ENCODE data around the gene ATP4A.
"Not testable (repeated sequence)": the region's sequence is repeated elsewhere in the genome, so short reads cannot be mapped to it uniquely, and the experiment has no call there.

ATP4A gene

GRCh38 chr19:35563207-35563829, at the start of gene ATP4A:
TSS of gene ATP4A (minus strand) at chr19:35563658. CDS start at chr19:35563629, 29 bp downstream.
- no peak for FAIRE-seq
- no peak for DNase-seq (ENCODE audit: low spot score)

DNA sequence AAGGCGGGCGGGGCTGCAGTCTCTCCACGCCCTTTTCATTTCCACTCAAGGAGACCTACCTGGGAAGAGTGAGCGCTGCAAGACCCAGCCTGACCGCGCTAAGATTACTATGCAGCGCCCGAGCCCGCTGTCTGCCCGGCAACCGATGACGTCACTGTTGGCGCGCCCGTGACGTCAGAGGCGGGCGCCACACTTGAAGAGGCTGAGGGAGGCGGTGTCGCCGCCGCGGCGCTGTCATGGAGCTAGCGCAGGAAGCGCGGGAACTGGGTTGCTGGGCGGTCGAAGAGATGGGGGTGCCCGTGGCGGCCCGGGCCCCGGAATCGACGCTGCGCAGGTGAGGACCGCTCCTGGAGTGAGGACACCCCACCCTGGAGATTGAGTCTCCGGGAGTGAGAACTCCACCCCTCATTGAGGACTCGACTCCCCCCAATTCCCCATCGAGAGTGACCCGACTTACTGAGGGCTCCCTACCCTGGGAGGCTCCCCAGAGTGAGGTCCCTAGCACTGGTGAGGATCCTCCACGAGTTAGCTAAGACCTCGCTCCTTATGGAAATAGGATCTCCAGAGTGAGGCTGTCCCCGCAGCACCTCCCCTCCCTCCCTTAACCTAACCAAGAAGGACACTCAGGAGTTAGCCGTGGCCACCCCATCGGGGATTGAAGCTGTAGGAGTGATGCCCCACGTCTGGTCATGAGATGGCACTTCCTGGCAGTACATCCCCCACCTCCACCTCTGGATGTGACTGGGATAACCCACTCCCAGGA, 49.3 kb upstream of the ATP4A start, which contains the start of gene HAUS5:
Gene HAUS5, plus strand, starts transcription at position 177 of the 763 bp plus-strand sequence. Its CDS starts 60 bp downstream, at position 237.
- DNase-seq (ENCODE audit: low spot score) (peak; percentile 97), FAIRE-seq (peak; percentile 96)

- DNase-seq (ENCODE audit: low spot score) (no peak), FAIRE-seq (no peak)
These were observed 48.7 kb upstream of the ATP4A start for GRCh38 chr19:35612224-35612558.

DNA sequence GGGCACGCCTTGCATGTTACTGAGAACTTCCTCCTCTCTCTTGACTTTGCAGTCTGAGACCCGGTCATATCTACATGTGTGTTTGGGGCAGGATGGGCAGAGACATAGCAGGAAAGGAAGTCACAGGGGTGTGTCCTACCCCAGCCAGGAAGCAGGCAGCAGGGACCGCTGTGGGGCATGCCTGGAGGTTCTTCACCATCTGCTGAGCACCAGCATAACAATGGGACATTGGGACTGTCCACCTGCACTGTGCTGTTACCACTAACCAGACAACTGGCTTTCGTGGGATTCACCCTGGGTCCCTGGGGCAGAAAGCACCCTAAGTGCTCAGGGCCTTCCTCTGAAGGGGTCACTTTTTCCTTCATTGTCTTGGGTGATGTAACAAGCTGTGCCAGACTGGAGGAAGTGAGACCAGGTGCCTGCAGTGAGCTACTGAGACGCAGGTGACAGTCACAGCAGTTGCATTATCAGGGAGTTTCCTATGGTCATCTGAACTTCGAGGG, 46.4 kb upstream of the ATP4A start:
- no peak for FAIRE-seq

DNA sequence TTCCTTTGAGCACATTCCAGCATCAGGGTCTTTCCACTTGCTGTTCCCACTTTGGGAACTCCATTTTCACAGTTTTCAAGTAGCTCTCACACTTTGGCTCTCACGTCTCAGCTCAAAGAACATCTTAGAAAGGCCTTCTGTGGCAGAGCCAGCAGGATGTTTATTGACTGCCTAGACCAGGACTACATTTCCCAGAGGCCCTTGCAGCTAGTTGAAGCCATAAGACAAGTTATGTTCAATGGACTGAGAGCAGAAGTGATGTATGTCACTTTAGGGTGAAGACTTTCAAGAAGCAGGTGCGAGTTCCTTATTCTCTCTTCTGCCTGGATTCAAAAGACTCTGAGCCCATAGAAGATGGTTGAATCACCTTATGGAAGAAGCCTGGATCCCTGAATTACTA, 44.8 kb upstream of the ATP4A start:
- no peak for FAIRE-seq
- DNase-seq (ENCODE audit: low spot score): no peak

More for the DNA sequence above, 46.4 kb upstream of the ATP4A start:
- DNase-seq (ENCODE audit: low spot score): no peak

DNA sequence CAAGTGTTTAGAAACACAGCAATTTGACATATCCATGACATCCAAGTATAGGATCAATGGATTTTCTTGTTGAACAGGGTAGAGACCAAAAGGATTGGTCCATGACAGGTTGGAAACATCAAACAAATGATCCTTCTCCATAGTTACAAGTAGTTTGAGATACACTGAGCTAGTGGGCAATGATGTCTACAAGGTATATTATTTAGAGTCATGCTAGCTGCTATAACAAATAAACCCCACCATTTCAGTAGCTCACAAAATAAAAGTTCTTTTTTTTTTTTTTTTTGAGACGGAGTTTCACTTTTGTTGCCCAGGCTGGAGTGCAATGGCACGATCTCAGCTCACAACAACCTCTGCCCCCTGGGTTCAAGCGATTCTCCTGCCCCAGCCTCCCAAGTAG, 44.2 kb upstream of the ATP4A start:
- DNase-seq (ENCODE audit: low spot score) (no peak), FAIRE-seq (no peak)

DNA sequence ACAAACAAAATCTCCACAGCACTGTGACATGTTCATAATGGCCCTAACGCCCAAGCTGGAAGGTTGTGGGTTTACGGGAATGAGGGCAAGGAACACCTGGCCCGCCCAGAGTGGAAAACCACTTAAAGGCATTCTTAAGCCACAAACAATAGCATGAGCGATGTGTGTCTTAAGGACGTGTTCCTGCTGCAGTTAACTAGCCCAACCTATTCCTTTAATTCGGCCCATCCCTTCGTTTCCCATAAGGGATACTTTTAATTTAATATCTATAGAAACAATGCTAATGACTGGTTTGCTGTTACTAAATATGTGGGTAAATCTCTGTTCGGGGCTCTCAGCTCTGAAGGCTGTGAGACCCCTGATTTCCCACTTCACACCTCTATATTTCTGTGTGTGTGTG, 43.7 kb upstream of the ATP4A start:
- DNase-seq (ENCODE audit: low spot score): not testable (repeated sequence)

DNA sequence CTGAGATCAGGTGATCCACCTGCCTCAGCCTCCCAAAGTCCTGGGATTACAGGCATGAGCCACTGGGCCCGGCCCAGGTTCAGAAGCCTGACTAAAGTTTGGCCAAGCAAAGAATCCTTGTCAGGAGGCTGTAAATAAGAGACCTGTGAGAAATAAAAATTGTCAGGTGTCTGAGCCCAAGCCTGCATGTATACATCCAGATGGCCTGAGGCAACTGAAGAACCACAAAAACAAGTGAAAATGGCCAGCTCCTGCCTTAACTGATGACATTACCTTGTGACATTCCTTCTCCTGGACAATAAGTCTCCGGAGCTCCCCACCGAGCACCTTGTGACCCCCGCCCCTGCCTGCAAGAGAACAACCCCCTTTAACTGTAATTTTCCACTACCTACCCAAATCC, 41.0 kb upstream of the ATP4A start:
- not testable (repeated sequence) for FAIRE-seq

More for the DNA sequence above, 43.7 kb upstream of the ATP4A start:
- not testable (repeated sequence) for FAIRE-seq

DNA sequence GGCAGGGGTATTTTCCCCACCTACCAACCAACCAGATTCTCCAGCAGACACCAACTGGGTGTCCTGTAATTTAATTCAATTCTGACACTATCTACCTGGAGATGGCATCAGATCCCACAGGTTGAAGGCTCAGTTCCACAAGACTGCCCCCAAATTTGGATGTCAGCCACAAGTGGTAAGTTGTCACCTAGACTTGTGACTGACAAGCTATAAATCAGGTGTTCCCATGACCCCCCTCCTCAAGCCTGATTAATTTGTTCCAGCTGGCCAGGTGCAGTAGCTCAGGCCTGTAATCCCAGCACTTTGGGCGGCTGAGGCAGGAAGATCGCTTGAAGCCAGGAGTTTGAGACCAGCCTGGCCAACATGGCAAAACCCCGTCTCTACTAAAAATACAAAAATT, 38.5 kb upstream of the ATP4A start:
- FAIRE-seq (no peak), DNase-seq (ENCODE audit: low spot score) (no peak)

More for the DNA sequence above, 41.0 kb upstream of the ATP4A start:
- DNase-seq (ENCODE audit: low spot score): not testable (repeated sequence)

- DNase-seq (ENCODE audit: low spot score) (no peak), FAIRE-seq (no peak)
These were observed 33.0 kb upstream of the ATP4A start for GRCh38 chr19:35596366-35596999.

DNA sequence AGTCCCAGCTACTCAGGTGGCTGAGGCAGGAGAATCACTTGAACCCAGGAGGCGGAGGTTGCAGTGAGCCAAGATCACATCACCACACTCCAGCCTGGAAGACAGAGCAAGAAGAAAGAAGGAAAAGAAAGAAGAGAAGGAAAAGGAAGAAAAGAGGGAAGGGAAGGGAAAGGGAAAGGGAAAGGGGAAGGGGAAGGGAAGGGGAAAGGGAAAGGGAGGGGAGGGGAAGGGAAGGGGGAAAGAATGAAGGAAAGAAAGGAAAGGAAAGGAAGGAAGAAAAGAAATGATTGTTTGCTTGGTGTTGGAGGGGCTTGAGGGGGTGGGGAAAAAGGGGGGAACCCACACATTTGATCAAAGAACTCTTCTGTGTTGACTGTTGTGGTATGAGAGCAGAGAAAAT, 32.5 kb upstream of the ATP4A start:
- no peak for FAIRE-seq

DNA sequence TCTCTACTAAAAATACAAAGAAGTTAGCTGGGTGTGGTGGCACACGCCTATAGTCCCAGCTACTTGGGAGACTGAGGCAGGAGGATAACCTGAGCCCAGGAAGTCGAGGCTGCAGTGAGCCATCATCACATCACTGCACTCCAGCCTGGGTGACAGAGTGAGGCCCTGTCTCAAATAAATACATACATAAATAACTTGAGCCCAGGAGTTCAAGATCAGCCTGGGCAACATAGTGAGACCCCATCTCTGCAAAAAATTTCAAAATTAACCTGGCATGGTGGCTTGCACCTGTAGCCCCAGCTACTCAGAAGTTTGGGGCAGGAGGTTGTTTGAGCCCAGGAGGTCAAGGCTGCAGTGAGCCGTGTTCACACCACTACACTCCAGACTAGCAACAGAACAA, 31.6 kb upstream of the ATP4A start:
- DNase-seq (ENCODE audit: low spot score); FAIRE-seq: not testable (repeated sequence)

More for the DNA sequence above, 32.5 kb upstream of the ATP4A start:
- DNase-seq (ENCODE audit: low spot score): no peak

- no peak for FAIRE-seq
- DNase-seq (ENCODE audit: low spot score): no peak
These were observed 28.8 kb upstream of the ATP4A start for GRCh38 chr19:35592226-35592625.

- FAIRE-seq: no peak
These were observed 27.4 kb upstream of the ATP4A start for GRCh38 chr19:35590875-35591274.

DNA sequence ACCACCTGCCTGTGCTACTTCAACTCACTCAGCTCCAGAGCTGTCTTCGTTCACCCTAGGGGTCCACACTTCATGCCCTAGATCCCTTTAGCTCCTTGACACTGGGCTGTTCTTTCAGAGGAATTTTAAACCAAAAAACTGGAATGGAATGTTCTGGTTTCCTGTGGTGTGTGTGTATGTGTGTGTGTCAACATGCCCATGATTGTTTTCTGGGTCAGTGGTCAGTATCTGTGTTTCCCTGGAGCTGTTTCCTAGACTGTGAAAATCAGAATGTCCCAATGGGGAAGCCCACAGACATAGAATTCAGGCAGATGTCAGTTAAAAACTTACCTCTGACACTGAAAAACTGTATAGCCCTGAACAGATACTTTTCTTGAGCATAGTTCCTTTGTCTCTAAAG, 23.9 kb upstream of the ATP4A start:
- no peak for FAIRE-seq
- DNase-seq (ENCODE audit: low spot score): no peak

More at GRCh38 chr19:35590875-35591274, 27.4 kb upstream of the ATP4A start:
- DNase-seq (ENCODE audit: low spot score): no peak

GRCh38 chr19:35585848-35586247, 22.4 kb upstream of the ATP4A start, which contains the start of gene PMIS2:
TSS of gene PMIS2 (plus strand) at chr19:35586173. CDS start at chr19:35586260, 87 bp downstream.
- no peak for FAIRE-seq
- no peak for DNase-seq (ENCODE audit: low spot score)

DNA sequence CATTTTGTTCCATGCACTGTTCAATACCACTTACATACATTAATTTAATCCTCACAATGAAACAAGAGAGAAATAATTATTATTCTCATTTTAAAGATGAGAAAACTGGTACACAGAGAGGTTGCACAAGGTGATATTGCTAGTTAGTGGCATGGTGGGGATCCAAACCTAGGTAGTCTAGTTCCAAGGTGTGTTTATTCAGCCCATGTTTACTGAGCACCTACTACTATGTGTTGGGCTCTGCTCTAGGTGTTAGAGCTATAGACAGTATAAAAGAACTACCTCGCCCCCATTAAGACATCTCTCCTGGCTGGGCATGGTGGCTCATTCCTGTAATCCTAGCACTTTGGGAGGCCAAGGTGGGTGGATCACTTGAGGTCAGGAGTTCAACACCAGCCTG, 19.3 kb upstream of the ATP4A start:
- DNase-seq (ENCODE audit: low spot score) (no peak), FAIRE-seq (no peak)

GRCh38 chr19:35578707-35579106, 15.2 kb upstream of the ATP4A start:
- DNase-seq (ENCODE audit: low spot score) (no peak), FAIRE-seq (no peak)

GRCh38 chr19:35577918-35578317, 14.5 kb upstream of the ATP4A start:
- no peak for FAIRE-seq
- DNase-seq (ENCODE audit: low spot score): no peak

DNA sequence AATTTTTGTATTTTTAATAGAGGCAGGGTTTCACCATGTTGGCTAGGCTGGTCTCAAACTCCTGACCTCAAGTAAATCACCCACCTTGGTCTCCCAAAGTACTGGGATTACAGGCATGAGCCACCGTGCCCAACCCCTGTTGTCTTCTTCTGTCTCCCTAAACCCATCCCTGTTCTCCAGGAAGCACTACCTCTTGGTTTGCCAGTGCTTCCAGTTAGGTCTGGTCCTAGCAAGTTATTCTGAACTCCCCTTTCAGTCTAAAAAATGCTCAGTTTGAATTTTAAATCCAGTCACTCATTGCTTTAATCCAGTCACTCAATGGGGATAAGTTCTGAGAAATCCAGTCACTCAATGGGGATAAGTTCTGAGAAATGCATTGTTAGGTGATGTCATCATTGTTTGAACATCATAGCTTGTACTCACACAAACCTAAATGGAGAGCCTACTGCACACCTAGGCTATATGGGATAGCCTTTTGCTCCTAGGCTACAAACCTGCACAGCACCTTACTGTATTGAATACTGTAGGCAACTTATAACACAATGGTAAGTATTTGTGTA, 8.0 kb upstream of the ATP4A start:
- FAIRE-seq: no peak

DNA sequence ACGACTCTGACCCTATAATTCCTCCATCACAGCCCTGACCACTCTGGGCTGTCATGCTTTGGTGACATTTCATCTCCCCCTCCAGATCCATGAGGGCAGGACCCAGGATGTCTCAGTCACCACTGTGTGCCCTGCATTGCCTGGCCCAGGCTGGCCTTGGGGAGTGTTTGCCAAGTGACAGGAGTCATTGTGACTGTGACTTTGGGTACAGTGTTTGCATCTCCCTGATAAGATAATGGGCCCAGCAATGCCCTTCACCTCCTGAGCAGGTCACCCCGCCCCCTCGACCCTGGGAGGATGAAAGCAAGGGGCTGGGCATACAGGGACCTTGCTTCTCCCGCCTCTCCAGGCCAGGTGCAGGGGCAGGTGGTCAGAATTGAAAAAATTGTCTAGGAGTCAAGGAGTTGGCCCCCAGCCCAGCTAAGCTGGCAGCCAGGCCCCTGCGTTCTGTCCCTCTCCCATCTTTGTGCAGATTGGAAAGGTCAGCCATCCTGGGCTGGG, 5.9 kb upstream of the ATP4A start:
- no peak for FAIRE-seq
- DNase-seq (ENCODE audit: low spot score): no peak

More for the DNA sequence above, 8.0 kb upstream of the ATP4A start:
- no peak for DNase-seq (ENCODE audit: low spot score)

All from urothelium cell line (cell line).